ENCODE data around the gene GIN1.
"Not testable (repeated sequence)": the region's sequence is repeated elsewhere in the genome, so short reads cannot be mapped to it uniquely, and the experiment has no call there.

GRCh38 chr5:103046706-103047105, 73.2 kb downstream of the GIN1 start:
- not testable (repeated sequence) for TF ChIP-seq CTCF (conservative IDR thresholded peaks at IDR 0.05; ENCODE audit: low read length); EZH2phosphoT487 (IDR thresholded peaks at IDR 0.05; ENCODE audit: borderline replicate concordance, low read depth, low read length)

Data from OCI-LY7 (cell line).